Measurements from ENCODE around the gene SHANK2.
"Not testable (repeated sequence)": the region's sequence is repeated elsewhere in the genome, so short reads cannot be mapped to it uniquely, and the experiment has no call there.

SHANK2 gene

GRCh38 chr11:71242391-71242790, 10.0 kb downstream of the SHANK2 start:
- no peak for DNase-seq

GRCh38 chr11:71241721-71242259, 10.6 kb downstream of the SHANK2 start:
- DNase-seq = no peak

- peak; percentile 89 for DNase-seq
Measured at GRCh38 chr11:71240865-71241691, 11.3 kb downstream of the SHANK2 start.

GRCh38 chr11:71240061-71240690, 12.2 kb downstream of the SHANK2 start:
- DNase-seq = no peak

- DNase-seq = no peak
Measured at GRCh38 chr11:71239581-71239980, 12.8 kb downstream of the SHANK2 start.

- no peak for DNase-seq
Measured at GRCh38 chr11:71238941-71239340, 13.4 kb downstream of the SHANK2 start.

GRCh38 chr11:71238285-71238875, 14.0 kb downstream of the SHANK2 start:
- DNase-seq = no peak

GRCh38 chr11:71237853-71238252, 14.5 kb downstream of the SHANK2 start:
- DNase-seq = no peak

- no peak for DNase-seq
Measured at GRCh38 chr11:71236836-71237475, 15.4 kb downstream of the SHANK2 start.

- DNase-seq = no peak
Measured at GRCh38 chr11:71235719-71236118, 16.7 kb downstream of the SHANK2 start.

GRCh38 chr11:71233896-71234852, 18.2 kb downstream of the SHANK2 start:
- not testable (repeated sequence) for DNase-seq

- DNase-seq = no peak
Measured at GRCh38 chr11:71232364-71232763, 20.0 kb downstream of the SHANK2 start.

- DNase-seq = no peak
Measured at GRCh38 chr11:71228961-71229360, 23.4 kb downstream of the SHANK2 start.

- no peak for DNase-seq
Measured at GRCh38 chr11:71227058-71227659, 25.2 kb downstream of the SHANK2 start.

- no peak for DNase-seq
Measured at GRCh38 chr11:71223671-71224660, 28.4 kb downstream of the SHANK2 start.

GRCh38 chr11:71223081-71223405, 29.3 kb downstream of the SHANK2 start:
- DNase-seq = no peak

- no peak for DNase-seq
Measured at GRCh38 chr11:71222318-71223080, 29.9 kb downstream of the SHANK2 start.

- no peak for DNase-seq
Measured at GRCh38 chr11:71221821-71222220, 30.6 kb downstream of the SHANK2 start.

- no peak for DNase-seq
Measured at GRCh38 chr11:71221201-71221600, 31.2 kb downstream of the SHANK2 start.

Data from T1000 (cell line).